SHP77 (cell line): ENCODE results near the gene ITGAD.

Experiments used
- DNase-seq, 2 experiments: peaks; one replicate each; lab custom pipeline; 2025; lab: John Stamatoyannopoulos, UW

The ITGAD gene

DNA sequence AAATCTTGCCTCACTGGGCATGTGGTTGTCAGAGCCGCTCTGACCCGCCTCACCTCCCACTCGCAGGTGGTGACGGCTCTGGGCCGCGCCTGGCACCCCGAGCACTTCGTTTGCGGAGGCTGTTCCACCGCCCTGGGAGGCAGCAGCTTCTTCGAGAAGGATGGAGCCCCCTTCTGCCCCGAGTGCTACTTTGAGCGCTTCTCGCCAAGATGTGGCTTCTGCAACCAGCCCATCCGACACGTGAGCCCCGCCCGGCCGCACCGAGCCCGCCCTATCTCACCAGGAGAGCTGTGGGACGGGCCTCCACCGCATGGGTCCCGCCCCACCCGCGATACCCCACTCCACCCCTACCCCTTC is 82.8 kb downstream of the ITGAD start:
- no peak for DNase-seq
